GM12872 (cell line): Measurements from ENCODE around the gene EXOC3.
A peak's percentile ranks its signal among the peaks of the same experiment; 100 is the strongest.

Source experiments
- TF ChIP-seq, protein P1 (sequence below): IDR thresholded peaks from 3 replicates; pipeline ENCODE4 v1.5.1; 2011; ENCODE audit warnings: low read depth, mild to moderate bottlenecking, low read length, moderate library complexity; ENCODE audit not compliant: insufficient read depth

EXOC3 gene

GRCh38 chr5:398475-399295 is 44.3 kb upstream of the EXOC3 start:
- TF ChIP-seq, protein P1, sequence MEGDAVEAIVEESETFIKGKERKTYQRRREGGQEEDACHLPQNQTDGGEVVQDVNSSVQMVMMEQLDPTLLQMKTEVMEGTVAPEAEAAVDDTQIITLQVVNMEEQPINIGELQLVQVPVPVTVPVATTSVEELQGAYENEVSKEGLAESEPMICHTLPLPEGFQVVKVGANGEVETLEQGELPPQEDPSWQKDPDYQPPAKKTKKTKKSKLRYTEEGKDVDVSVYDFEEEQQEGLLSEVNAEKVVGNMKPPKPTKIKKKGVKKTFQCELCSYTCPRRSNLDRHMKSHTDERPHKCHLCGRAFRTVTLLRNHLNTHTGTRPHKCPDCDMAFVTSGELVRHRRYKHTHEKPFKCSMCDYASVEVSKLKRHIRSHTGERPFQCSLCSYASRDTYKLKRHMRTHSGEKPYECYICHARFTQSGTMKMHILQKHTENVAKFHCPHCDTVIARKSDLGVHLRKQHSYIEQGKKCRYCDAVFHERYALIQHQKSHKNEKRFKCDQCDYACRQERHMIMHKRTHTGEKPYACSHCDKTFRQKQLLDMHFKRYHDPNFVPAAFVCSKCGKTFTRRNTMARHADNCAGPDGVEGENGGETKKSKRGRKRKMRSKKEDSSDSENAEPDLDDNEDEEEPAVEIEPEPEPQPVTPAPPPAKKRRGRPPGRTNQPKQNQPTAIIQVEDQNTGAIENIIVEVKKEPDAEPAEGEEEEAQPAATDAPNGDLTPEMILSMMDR, result no peak

DNA sequence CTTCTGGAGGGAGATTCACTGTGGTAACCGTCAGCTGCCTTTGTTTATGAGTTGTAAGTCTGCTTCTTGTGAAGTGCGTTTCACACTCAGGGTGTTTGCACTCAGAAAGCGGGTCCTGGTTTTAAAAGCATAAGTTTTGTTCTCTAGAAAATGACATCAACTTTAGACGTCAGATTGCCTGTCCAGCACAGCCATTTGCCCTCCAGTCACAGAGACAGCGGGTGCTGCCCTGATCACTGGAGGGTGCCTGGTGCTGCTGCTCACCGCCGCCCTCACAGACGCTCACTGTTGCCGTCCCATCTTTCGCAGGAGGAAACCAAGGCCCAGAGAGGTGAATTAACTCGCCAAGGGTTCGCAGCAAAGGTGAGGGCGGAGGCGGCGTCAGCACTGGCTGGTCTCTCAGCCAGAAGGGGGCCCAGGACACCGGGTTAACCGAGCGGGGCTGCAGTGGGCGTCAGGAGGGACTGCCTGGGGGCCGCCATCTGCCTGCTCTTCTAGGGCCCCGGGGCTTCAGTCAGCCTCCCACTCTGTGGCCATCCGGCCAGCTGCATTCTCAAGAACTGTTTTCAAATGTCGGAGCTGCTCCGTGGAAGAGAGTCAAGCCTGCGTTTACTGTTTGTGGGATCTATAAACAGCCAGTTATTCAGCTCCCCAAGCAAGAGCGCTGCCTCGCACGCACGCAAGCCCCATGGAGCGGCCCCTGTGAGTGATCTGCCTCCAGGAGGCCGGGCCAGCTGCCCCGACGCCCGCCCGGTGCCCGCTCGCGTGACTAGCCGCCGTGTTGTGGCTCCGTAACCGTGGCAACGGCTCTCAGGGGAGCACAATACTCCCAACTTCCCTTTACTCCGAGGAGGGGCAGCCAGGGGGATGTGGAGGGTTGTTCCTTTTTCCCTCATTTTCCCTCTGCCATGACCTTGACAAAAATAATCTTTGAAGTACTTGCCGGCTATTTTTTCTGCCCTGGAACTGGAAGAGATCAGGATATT is 43.4 kb upstream of the EXOC3 start:
- TF ChIP-seq, protein P1, result no peak

GRCh38 chr5:400282-401145 is 42.5 kb upstream of the EXOC3 start:
- TF ChIP-seq, protein P1, result no peak

GRCh38 chr5:401146-402034 is 41.6 kb upstream of the EXOC3 start:
- TF ChIP-seq, protein P1, result no peak

- TF ChIP-seq, protein P1, result peak; percentile 45
Observed at GRCh38 chr5:402615-403359, 40.2 kb upstream of the EXOC3 start.

- TF ChIP-seq, protein P1, result no peak
Observed at GRCh38 chr5:403995-404394, 39.0 kb upstream of the EXOC3 start.
